Stimulated activated CD8-positive, alpha-beta memory T cell treated with anti-CD3 and anti-CD28 coated beads, Interleukin-12 subunit alpha, Interleukin-12 subunit beta, amount 100 ng/mL, for 4 hours (primary cell): ENCODE data around the gene NBAS.
"Not testable (repeated sequence)": the region's sequence is repeated elsewhere in the genome, so short reads cannot be mapped to it uniquely, and the experiment has no call there.

Experiments
- DNase-seq: peaks from one replicate; pipeline ENCODE4 v3.0.0-alpha.2; 2020; ENCODE audit warnings: low read depth

Gene NBAS

GRCh38 chr2:15527074-15527739 is 33.9 kb downstream of the NBAS start:
- DNase-seq: no peak

DNA sequence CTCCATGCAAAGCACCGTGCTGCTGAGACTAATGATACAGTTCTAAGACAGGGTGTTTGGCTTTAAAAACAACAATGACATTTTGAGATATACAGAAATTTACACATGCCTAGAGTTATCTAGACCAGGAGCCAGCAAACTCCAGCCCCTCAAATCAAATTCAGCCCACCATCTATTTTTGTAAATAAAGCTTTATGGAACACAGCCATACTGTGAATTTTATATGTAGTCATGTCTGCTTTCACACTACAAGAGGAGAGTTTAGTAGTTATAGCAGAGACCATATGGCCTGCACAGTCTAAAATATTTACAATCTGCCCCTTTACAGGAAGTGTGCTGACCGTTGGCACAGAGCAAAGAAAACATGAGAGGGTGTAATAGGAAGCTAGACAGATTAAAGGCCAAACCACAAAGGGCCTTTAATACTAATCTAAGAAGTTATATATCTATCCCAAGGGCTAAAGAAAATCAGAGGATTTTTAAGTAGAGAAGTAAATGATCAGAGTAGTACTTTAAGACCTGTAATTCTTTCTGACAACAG is 39.4 kb downstream of the NBAS start:
- DNase-seq: no peak

DNA sequence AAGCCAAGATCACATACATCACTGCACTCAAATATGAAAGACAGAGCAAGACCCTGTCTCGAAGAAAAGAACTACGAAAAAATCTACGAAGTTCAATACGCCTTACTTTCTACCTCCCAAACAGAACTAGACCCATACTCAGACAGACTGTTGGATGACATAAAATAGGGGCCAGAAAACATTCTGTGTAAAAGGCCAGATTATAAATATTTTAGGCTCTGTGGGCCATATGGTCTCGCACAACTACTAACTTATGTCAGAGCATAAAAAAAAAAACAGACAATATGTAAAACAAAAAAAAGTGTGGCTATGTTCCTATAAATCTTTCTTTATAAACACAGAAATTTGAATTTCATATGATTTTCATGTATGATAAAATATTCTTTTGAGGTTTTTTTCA is 40.8 kb downstream of the NBAS start:
- DNase-seq: no peak

GRCh38 chr2:15518759-15519158 is 42.4 kb downstream of the NBAS start:
- DNase-seq: not testable (repeated sequence)

DNA sequence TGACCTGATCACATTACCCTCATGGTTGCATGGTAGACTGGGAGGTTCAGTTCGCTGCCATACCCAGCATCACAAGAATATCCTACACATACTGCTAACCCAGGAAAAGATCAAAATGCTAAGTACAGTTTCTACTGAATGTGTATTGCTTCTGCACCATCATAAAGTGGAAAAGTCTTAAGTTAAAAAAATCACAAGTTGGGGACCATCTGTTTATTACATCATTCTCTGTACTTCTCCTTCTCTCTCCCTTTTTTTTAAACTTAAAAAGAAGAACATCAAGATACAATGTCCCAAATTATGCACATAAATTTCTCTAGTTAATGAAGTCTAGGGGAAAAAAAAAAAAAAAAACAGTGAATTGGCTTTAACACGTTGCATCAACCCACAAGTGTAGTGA is 43.3 kb downstream of the NBAS start:
- DNase-seq: no peak

DNA sequence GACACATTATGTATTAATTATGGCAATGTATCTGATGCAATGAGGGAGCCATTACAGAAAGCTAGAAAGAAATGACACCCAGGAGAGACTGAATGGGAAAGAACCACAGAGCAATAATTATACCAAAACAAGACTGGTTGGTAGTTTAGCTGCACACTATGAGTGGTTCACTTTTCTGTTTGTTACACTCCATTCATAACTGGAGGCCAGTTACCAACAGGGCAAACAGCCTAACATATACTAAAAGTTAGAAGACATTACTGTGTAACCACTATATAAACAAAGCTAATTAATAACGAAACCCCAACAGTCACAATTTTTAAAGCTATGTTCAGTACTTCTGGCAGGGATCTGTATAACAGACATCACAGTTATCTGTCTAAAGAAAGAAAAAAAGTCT is 49.4 kb downstream of the NBAS start:
- DNase-seq: no peak

DNA sequence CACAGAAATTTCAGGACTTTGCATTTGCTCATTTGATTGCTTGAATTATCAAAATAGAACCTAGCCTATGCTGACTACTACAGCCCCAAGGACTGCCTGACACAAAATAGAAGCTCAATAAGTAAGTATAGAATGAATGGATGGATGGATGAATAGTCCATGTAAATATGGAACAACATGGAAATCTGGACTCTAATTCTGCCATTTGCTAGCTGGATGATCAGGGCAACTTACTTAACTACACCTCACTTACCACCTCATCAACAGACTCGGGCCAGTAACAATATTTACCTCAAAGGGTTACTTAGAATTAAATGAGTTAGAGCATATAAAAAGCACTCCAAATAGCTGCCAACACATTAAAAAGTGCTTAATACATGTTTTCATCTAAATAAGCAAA is 50.6 kb downstream of the NBAS start:
- no peak for DNase-seq

- DNase-seq: no peak
Observed at GRCh38 chr2:15510131-15510530, 51.0 kb downstream of the NBAS start.

GRCh38 chr2:15507697-15508096 is 53.4 kb downstream of the NBAS start:
- no peak for DNase-seq

DNA sequence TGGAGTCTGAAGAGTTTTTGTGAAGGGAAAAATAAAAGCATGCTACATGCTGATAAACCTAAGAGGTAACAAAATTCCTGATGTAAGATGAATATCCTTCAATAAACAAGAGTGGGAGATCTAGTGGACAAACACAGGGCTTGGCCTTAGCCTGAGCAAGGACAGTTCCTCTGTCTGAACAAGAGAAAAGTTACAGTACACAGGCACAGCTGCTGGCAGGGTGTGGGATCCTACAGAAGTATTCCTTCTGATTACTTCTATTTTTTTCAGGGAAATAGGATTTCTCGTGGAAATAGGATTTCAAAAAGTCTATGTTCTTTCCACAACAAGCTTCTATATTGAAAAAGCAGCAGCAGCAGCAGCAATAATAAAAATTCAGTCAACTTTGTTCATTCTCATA is 54.1 kb downstream of the NBAS start:
- no peak for DNase-seq

DNA sequence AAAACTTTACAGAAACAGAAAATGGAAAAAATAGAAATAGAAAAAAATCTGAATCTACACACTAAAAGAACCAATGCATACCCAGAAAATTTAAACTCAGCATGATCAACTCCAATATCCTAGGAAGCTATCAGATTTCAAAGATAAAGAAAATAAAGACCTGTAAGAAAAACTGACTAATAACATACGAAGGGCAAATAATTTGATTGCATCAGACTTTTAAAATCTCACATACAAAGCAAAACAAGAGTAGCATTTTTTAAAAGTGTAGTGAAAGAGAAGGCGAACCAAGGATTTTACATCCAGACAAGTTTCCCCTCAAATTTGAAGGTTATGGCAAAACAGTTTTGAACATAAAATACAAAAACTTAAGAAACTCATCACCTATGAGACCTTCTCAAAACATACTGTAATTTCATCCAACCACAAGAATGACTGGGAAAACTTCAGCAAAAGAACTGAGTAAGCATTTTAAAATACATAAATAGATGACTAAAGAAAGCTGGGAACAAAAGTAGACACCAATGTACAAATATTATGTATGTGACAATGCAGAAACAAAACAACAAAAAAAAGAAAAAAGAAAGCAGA is 54.8 kb downstream of the NBAS start:
- no peak for DNase-seq

- DNase-seq: no peak
Observed at GRCh38 chr2:15504882-15505663, 56.1 kb downstream of the NBAS start.

DNA sequence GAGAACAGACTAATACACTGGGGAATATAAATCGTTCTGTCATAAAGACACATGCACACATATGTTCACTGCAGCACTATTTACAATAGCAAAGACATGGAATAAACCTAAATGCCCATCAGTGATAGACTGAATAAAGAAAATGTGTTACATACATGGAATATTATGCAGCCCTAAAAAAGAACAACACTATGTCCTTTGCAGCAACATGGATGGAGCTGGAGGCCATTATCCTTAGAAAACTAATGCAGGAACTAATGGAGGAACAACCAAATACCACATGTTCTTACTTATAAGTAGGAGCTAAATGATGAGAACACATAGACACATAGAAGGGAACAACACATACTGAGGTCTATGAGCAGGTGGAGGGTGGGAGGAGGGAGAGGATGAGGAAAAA is 61.9 kb downstream of the NBAS start:
- DNase-seq: not testable (repeated sequence)

- DNase-seq: no peak
Observed at GRCh38 chr2:15498554-15498953, 62.6 kb downstream of the NBAS start.

DNA sequence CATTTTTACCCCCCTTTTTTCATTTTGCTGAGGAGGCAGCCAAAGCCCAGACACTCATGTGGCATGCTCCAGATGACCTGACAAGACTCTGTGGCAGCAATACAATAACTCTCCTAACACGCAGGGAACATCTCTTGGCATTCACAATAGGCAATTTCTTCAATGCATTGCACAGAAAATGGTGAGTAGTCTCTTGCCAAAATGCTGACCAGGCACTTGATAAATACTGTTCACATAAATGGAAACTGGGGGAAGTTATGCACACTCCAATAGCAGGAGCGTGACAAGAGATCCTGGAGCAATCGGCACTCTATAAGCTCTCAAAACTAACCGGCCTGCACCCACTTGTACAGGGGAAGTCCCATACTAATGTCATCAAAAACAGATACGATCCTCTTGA is 66.3 kb downstream of the NBAS start:
- DNase-seq: no peak

DNA sequence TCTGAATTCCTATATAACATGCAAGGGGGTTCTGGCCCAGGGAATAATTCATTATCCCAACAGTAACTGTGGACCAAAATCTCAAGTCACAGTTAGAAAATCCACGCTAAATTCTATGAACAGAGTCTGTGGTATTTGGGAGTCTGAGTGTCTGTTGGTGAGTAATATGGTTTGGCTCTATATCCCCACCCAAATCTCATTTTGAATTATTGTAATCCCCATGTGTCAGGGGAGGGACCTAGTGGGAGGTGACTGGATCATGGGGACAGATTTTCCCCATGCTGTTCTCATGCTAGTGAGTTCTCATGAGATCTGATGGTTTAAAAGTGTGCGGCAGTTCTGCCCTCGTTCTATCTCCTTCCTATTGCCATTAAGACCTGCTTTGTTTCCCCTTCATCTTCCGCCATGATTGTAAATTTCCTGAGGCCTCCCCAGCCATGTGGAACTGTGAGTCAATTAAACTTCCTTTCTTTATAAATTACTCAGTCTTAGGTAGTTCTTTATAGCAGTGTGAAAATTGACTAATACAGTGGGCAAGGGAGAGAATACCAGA is 68.3 kb downstream of the NBAS start:
- DNase-seq: no peak

GRCh38 chr2:15486770-15487169 is 74.4 kb downstream of the NBAS start:
- DNase-seq: no peak

- DNase-seq: no peak
Observed at GRCh38 chr2:15485949-15486348, 75.2 kb downstream of the NBAS start.

DNA sequence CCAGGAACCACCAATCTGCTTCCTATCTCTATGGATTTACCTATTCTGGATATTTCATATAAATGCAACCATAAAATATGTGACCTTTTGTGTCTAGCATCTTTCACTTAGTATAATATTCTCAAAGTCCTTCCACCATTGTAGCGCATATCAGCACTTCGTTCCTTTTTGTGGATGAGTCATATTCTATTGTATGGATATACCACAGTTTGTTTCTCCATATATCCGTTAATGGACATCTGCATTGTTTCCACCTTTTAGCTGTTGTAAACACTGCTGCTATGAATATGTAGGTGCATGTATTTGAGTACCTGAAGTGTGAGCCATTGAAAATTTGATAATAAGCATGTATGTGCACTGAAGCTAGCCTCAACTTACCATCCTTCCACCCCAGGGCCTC is 80.1 kb downstream of the NBAS start:
- DNase-seq: no peak

DNA sequence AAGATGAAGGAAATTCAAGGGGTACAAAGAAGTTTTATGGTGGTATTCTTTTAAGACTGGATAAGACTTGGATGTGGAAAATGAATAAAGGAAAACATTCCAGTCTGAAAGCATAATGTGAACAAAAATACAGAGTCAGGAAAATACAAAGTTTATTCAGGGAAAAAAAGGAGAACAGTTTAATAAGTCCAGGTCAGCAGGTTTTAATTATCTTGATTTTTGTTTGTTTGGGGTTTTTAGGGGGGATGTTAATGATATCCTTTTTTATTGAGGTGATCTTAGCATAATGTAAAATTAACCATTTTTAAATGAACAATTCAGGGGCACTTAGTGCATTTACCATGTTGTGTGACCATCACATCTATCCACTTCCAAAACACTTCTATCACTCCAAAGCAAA is 80.6 kb downstream of the NBAS start:
- DNase-seq: no peak

- no peak for DNase-seq
Observed at GRCh38 chr2:15472876-15473275, 88.3 kb downstream of the NBAS start.

DNA sequence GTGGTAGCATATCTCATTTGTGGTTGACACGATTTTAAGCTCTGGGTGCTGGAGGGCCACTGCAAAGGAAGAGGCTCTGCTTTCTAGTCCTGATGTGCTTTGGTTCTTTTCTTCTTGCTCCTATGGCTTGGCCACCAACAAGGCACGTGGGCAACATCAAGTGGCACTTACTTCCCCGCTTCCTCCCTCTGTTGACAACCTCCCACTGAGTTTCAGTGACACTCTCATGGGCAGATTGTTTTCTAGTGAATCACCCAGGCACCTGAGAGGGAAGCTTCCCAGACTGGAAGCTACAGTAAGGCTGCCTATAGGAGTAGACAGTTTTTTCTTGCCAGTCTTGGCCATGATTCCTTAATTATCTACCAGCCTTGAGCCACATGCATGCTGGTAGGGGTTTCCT is 89.0 kb downstream of the NBAS start:
- DNase-seq: no peak

DNA sequence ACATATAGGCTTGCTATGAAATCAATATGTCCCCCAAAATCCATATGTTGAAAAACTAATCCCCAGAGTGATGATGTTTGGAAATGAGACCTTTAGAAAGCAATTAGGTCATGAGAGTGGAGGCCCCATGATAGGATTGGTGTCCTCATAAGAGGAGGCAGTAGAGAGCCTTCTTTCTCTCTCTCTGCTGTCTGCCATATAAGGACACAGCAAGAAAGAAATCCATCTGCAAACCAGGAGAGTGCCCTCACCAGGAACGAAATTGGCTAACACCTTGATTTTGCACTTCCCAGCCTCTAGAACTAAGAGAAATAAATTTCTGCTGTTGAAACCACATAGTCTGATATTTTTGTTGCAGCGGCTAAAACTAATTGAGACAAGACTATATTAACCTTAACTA is 89.5 kb downstream of the NBAS start:
- DNase-seq: no peak
